HuH-7.5 (cell line): ENCODE data around the gene PTPRN2.
"Not testable (repeated sequence)": the region's sequence is repeated elsewhere in the genome, so short reads cannot be mapped to it uniquely, and the experiment has no call there.

ENCODE experiments used
- DNase-seq: peaks from one replicate; pipeline ENCODE4 v3.0.0; 2011; ENCODE audit warnings: low spot score

PTPRN2 gene

GRCh38 chr7:157901816-157902610 lies 685.6 kb downstream of the PTPRN2 start:
- not testable (repeated sequence) for DNase-seq

- DNase-seq, result no peak
Observed at GRCh38 chr7:157901166-157901565, 686.5 kb downstream of the PTPRN2 start.

GRCh38 chr7:157900556-157900955 lies 687.1 kb downstream of the PTPRN2 start:
- no peak for DNase-seq

GRCh38 chr7:157900011-157900410 lies 687.6 kb downstream of the PTPRN2 start:
- DNase-seq, result no peak

- DNase-seq, result no peak
Observed at GRCh38 chr7:157898802-157899505, 688.7 kb downstream of the PTPRN2 start.

GRCh38 chr7:157898261-157898660 lies 689.4 kb downstream of the PTPRN2 start:
- DNase-seq, result no peak

GRCh38 chr7:157897681-157898080 lies 689.9 kb downstream of the PTPRN2 start:
- no peak for DNase-seq

- DNase-seq, result no peak
Observed at GRCh38 chr7:157896774-157897555, 690.7 kb downstream of the PTPRN2 start.

- not testable (repeated sequence) for DNase-seq
Observed at GRCh38 chr7:157896376-157896675, 691.3 kb downstream of the PTPRN2 start.

- no peak for DNase-seq
Observed at GRCh38 chr7:157895520-157896375, 691.9 kb downstream of the PTPRN2 start.

GRCh38 chr7:157895098-157895497 lies 692.5 kb downstream of the PTPRN2 start:
- DNase-seq, result not testable (repeated sequence)

- DNase-seq, result no peak
Observed at GRCh38 chr7:157893535-157894044, 694.0 kb downstream of the PTPRN2 start.

- no peak for DNase-seq
Observed at GRCh38 chr7:157892751-157893523, 694.7 kb downstream of the PTPRN2 start.

- no peak for DNase-seq
Observed at GRCh38 chr7:157890921-157891401, 696.7 kb downstream of the PTPRN2 start.

- DNase-seq, result no peak
Observed at GRCh38 chr7:157889480-157889879, 698.1 kb downstream of the PTPRN2 start.

GRCh38 chr7:157888579-157888978 lies 699.0 kb downstream of the PTPRN2 start:
- DNase-seq, result no peak

- DNase-seq, result no peak
Observed at GRCh38 chr7:157887400-157887799, 700.2 kb downstream of the PTPRN2 start.

- no peak for DNase-seq
Observed at GRCh38 chr7:157886711-157887110, 700.9 kb downstream of the PTPRN2 start.

- no peak for DNase-seq
Observed at GRCh38 chr7:157886266-157886665, 701.4 kb downstream of the PTPRN2 start.

- no peak for DNase-seq
Observed at GRCh38 chr7:157885140-157885539, 702.5 kb downstream of the PTPRN2 start.
